HCT116 (cell line): ENCODE measurements around the gene FRAS1. TPM values are rescaled to one million over a fixed set of nuclear protein-coding genes. Genes with fewer than 3 reads are reported as not detected.

ENCODE experiments used
- ATAC-seq: fragments of 200-7000 bp; cut with Tn5 transposase; 2 replicates; pipeline ENCODE4 v1.9.1; 2020; ENCODE audit warnings: mild to moderate bottlenecking, moderate library complexity
- BruUV-seq: library from RNA; stranded (reverse); fragments of 400-500 nt; replicated peaks from 2 replicates; lab custom pipeline; 2021; lab: Mats Ljungman, UMichigan
- CTCF ChIA-PET: fragments of 300-600 bp; sonication (Branson Sonifier 250); formaldehyde crosslinking; loops from one replicate; lab custom pipeline; 2021; ENCODE audit warnings: antibody characterized with exemption; lab: Charles Lee
- POLR2A ChIA-PET: fragments of 300-600, 350-600 bp; sonication (Branson Sonifier 250); formaldehyde crosslinking; loops from one replicate; lab custom pipeline; 2021; ENCODE audit warnings: antibody characterized with exemption; lab: Charles Lee
- RAD21 ChIA-PET, 2 experiments: fragments of 300-600 bp; sonication (Branson Sonifier 250); formaldehyde crosslinking; loops; one replicate each; lab custom pipeline; 2023; ENCODE audit warnings: low total read pairs in 2 of 2; ENCODE audit not compliant: uncharacterized antibody in 2 of 2, unreplicated experiment in 2 of 2, low non-redundant PET in 1 of 2; lab: Charles Lee
- DNase-seq: peaks from one replicate; pipeline ENCODE4 v3.0.0-alpha.2; 2010; ENCODE audit warnings: low read depth, low spot score
- H2AFZ ChIP-seq: fragments of 200-600 bp; shearing (Covaris generic), sonication (generic); 2 replicates; pipeline ENCODE4 v1.6.1; 2017; ENCODE audit warnings: low read depth, mixed run types, mixed read lengths, antibody characterized with exemption, low read length; ENCODE audit not compliant: poor library complexity, severe bottlenecking
- H3K27ac ChIP-seq: 2 replicates; pipeline ENCODE4 v1.5.1; 2012; ENCODE audit warnings: low read depth, low read length
- H3K27me3 ChIP-seq: fragments of 200-600 bp; sonication (generic); 2 replicates; pipeline ENCODE4 v1.6.1; 2016; ENCODE audit warnings: mixed run types, low read length, mixed read lengths; ENCODE audit not compliant: insufficient read depth
- H3K36me3 ChIP-seq, 2 experiments: fragments of 200-500 bp in 1 of 2; fragments of 200-600 bp in 1 of 2; sonication (Bioruptor generic) in 1 of 2; sonication (generic) in 1 of 2; 2 replicates each; pipeline versions ENCODE4 v1.5.1 to v1.6.1; 2014 to 2016; ENCODE audit warnings: low read length in 2 of 2, inconsistent platforms in 1 of 2, mixed read lengths in 1 of 2, mixed run types in 1 of 2; ENCODE audit not compliant: insufficient read depth in 2 of 2, control insufficient read depth in 1 of 2
- H3K4me1 ChIP-seq, 2 experiments: fragments of 200-600 bp in 1 of 2; sonication (generic) in 1 of 2; 2 replicates each; pipeline versions ENCODE4 v1.5.1 to v1.6.1; 2012 to 2017; ENCODE audit warnings: low read length in 2 of 2, inconsistent platforms in 1 of 2, mild to moderate bottlenecking in 1 of 2, mixed read lengths in 1 of 2, mixed run types in 1 of 2, moderate library complexity in 1 of 2; ENCODE audit not compliant: insufficient read depth in 2 of 2, control insufficient read depth in 1 of 2
- H3K4me2 ChIP-seq: fragments of 200-600 bp; sonication (generic); 2 replicates; pipeline ENCODE4 v1.6.1; 2017; ENCODE audit warnings: mixed run types, low read length, mixed read lengths
- H3K4me3 ChIP-seq, 2 experiments: fragments of 200-600 bp in 1 of 2; sonication (generic) in 1 of 2; replicated peaks in 1 of 2; 2 replicates each; pipeline ENCODE4 v1.5.1; 2011 to 2016; ENCODE audit warnings: low read length in 2 of 2, control low read depth in 1 of 2, low read depth in 1 of 2, mild to moderate bottlenecking in 1 of 2, mixed read lengths in 1 of 2, mixed run types in 1 of 2
- H3K79me2 ChIP-seq: fragments of 200-600 bp; sonication (generic); 2 replicates; pipeline ENCODE4 v1.6.1; 2017; ENCODE audit warnings: mild to moderate bottlenecking, mixed run types, low read length, moderate library complexity, mixed read lengths; ENCODE audit not compliant: insufficient read depth
- H3K9ac ChIP-seq: fragments of 200-600 bp; sonication (generic); 2 replicates; pipeline ENCODE4 v1.6.1; 2016; ENCODE audit warnings: low read length, mixed read lengths
- H3K9me2 ChIP-seq: fragments of 200-600 bp; sonication (generic), shearing (Covaris generic); 2 replicates; pipeline ENCODE4 v1.6.1; 2017; ENCODE audit warnings: mixed run types, mild to moderate bottlenecking, moderate library complexity; ENCODE audit not compliant: insufficient read depth
- H3K9me3 ChIP-seq, 2 experiments: fragments of 200-500 bp in 1 of 2; fragments of 200-600 bp in 1 of 2; sonication (Bioruptor generic) in 1 of 2; sonication (generic) in 1 of 2; 2 replicates each; pipeline ENCODE4 v1.6.1; 2014 to 2017; ENCODE audit warnings: low read length in 2 of 2, mixed read lengths in 2 of 2, inconsistent platforms in 1 of 2, low read depth in 1 of 2, mild to moderate bottlenecking in 1 of 2, mixed run types in 1 of 2, moderate library complexity in 1 of 2; ENCODE audit not compliant: control insufficient read depth in 1 of 2, insufficient read depth in 1 of 2
- H4K20me1 ChIP-seq: fragments of 200-600 bp; sonication (generic), shearing (Covaris generic); 2 replicates; pipeline ENCODE4 v1.6.1; 2017; ENCODE audit warnings: mixed run types, mild to moderate bottlenecking, moderate library complexity; ENCODE audit not compliant: insufficient read depth
- EGR1 ChIP-seq: IDR thresholded peaks from 2 replicates; pipeline ENCODE4 v1.6.1; 2012; ENCODE audit warnings: low read depth
- FOSL1 ChIP-seq: IDR thresholded peaks from 2 replicates; pipeline ENCODE4 v1.6.1; 2012; ENCODE audit warnings: low read depth
- POLR2A ChIP-seq: IDR thresholded peaks from 2 replicates; pipeline ENCODE4 v1.7.0; 2011; ENCODE audit warnings: borderline replicate concordance; ENCODE audit not compliant: insufficient read depth, insufficient read length; ENCODE audit errors: extremely low read depth
- SP1 ChIP-seq: IDR thresholded peaks from 2 replicates; pipeline ENCODE4 v1.6.1; 2012; ENCODE audit warnings: low read depth
- TCF7L2 ChIP-seq: IDR thresholded peaks from 2 replicates; pipeline ENCODE4 v1.7.0; 2011; ENCODE audit warnings: borderline replicate concordance, inconsistent platforms; ENCODE audit not compliant: insufficient read depth, insufficient read length; ENCODE audit errors: extremely low read depth
- YY1 ChIP-seq: IDR thresholded peaks from 2 replicates; pipeline ENCODE4 v1.6.1; 2011; ENCODE audit warnings: low read length, low read depth, moderate library complexity, mild to moderate bottlenecking; ENCODE audit not compliant: insufficient replicate concordance; ENCODE audit errors: extremely low read depth
- ZFX ChIP-seq: fragments of 450-650 bp; IDR thresholded peaks from 2 replicates; pipeline ENCODE4 v1.6.1; 2017
- intact Hi-C: fragments of 100-400 bp; cut with micrococcal nuclease; formaldehyde crosslinking; loops from 2 replicates; pipeline ENCODE4 v1.10.0; 2022
- total RNA-seq: library from RNA; stranded (reverse); gene quantifications from one replicate; pipeline ENCODE4 v1.2.1, GENCODE V29; 2021; ENCODE audit not compliant: unreplicated experiment
- TF ChIP-seq, protein P1 (sequence below): IDR thresholded peaks from 2 replicates; pipeline ENCODE4 v1.6.1; 2011; ENCODE audit warnings: mild to moderate bottlenecking, low read length, moderate library complexity; ENCODE audit not compliant: insufficient replicate concordance; ENCODE audit errors: extremely low read depth
- TF ChIP-seq, protein P2 (sequence below): IDR thresholded peaks from 2 replicates; pipeline ENCODE4 v1.6.1; 2012
- TF ChIP-seq, protein P3 (sequence below): IDR thresholded peaks from 2 replicates; pipeline ENCODE4 v1.6.1; 2012

Gene FRAS1
- total RNA-seq, 1 experiment from 2014 or later, result 33.5 TPM

DNA sequence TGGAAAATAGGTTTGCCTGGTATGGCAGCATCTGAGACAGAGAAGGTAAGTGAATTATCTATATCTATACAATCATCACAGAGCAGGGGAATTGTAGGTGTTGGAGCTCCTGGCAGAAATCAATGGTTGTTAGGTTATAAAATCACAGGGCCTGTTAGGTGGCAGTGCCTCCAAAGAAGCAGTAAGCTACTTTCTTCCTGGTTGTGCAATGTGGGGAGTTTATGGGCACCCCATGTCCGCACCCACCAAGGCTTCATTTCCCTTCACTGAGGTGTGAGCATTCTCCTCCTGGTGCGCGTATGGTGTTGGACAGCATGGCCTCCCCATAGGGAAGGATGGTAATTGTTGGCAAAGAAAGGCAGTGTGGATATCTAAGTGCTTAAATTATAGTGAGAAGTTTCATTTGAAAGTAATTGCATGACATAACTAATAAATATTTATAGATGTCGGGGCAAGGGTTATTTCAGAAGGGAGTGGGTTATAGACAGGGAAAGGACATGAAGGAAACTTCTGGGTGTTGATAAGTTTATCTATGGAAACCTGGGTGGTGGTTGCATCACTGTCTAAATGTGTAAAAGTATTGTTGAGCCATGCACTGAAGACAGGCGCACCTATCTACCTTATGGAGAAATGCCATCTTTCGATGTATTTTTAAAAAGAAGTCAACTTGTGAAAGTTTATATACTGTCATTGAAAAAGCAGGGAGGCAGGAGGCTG is 153.7 kb downstream of the FRAS1 start:
- TF ChIP-seq POLR2A, result no peak
- no peak for TF ChIP-seq YY1
- no peak for TF ChIP-seq EGR1
- TF ChIP-seq, protein P1, sequence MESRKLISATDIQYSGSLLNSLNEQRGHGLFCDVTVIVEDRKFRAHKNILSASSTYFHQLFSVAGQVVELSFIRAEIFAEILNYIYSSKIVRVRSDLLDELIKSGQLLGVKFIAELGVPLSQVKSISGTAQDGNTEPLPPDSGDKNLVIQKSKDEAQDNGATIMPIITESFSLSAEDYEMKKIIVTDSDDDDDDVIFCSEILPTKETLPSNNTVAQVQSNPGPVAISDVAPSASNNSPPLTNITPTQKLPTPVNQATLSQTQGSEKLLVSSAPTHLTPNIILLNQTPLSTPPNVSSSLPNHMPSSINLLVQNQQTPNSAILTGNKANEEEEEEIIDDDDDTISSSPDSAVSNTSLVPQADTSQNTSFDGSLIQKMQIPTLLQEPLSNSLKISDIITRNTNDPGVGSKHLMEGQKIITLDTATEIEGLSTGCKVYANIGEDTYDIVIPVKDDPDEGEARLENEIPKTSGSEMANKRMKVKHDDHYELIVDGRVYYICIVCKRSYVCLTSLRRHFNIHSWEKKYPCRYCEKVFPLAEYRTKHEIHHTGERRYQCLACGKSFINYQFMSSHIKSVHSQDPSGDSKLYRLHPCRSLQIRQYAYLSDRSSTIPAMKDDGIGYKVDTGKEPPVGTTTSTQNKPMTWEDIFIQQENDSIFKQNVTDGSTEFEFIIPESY, result no peak
- TF ChIP-seq, protein P2, sequence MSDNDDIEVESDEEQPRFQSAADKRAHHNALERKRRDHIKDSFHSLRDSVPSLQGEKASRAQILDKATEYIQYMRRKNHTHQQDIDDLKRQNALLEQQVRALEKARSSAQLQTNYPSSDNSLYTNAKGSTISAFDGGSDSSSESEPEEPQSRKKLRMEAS, result no peak
- TF ChIP-seq, protein P3, sequence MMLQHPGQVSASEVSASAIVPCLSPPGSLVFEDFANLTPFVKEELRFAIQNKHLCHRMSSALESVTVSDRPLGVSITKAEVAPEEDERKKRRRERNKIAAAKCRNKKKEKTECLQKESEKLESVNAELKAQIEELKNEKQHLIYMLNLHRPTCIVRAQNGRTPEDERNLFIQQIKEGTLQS, result no peak
- no peak for TF ChIP-seq TCF7L2
- TF ChIP-seq SP1, result no peak
- no peak for TF ChIP-seq ZFX
- no peak for TF ChIP-seq FOSL1
- ChIA-PET CTCF (no interaction called here), RAD21 (no interaction called here), POLR2A (no interaction called here)
- DNase-seq, result no peak
- Histone ChIP-seq H3K27me3 (no peaks in the 10 kb centered on the region), H3K9me3 (no peaks in the 10 kb centered on the region), H3K27ac (no peak overlapping the region), H3K4me2 (no peak overlapping the region), H3K9ac (no peak overlapping the region), H3K79me2 (no peaks in the 10 kb centered on the region), H4K20me1 (no peaks in the 10 kb centered on the region), H3K36me3 (no peaks in the 10 kb centered on the region), H3K9me2 (no peaks in the 10 kb centered on the region), H2AFZ (no peak overlapping the region), H3K4me1 (no peaks in the 10 kb centered on the region), H3K4me3 (no peak overlapping the region)
- ATAC-seq, result no peak
- no TSS peak for BruUV-seq
- intact Hi-C loops, result no loop called here
